Fibroblast of lung (primary cell): ENCODE results near the gene POLG. TPM values are rescaled to one million over a fixed set of nuclear protein-coding genes. Genes with fewer than 3 reads are reported as not detected.

Experiments
- DNase-seq, 2 donors: peaks; one replicate each; pipeline versions ENCODE4 v3.0.0 to v3.0.0-alpha.2; 2010; ENCODE audit warnings: low read depth in 2 of 2
- H2AFZ ChIP-seq: 2 replicates; pipeline ENCODE4 v1.5.1; 2012; ENCODE audit warnings: low read length, control low read depth, inconsistent platforms
- H3K27ac ChIP-seq: 2 replicates; pipeline ENCODE4 v1.5.1; 2011; ENCODE audit warnings: low read length, control low read depth; ENCODE audit not compliant: insufficient read depth
- H3K27me3 ChIP-seq: 2 replicates; pipeline ENCODE4 v1.5.1; 2011; ENCODE audit warnings: mild to moderate bottlenecking, low read length; ENCODE audit not compliant: control insufficient read depth, insufficient read depth
- H3K36me3 ChIP-seq: 2 replicates; pipeline ENCODE4 v1.5.1; 2011; ENCODE audit warnings: low read length; ENCODE audit not compliant: control insufficient read depth, insufficient read depth
- H3K4me1 ChIP-seq: 2 replicates; pipeline ENCODE4 v1.5.1; 2011; ENCODE audit warnings: low read length; ENCODE audit not compliant: control insufficient read depth, insufficient read depth; ENCODE audit errors: extremely low read depth
- H3K4me2 ChIP-seq: 2 replicates; pipeline ENCODE4 v1.5.1; 2011; ENCODE audit warnings: low read length, control low read depth; ENCODE audit not compliant: insufficient read depth; ENCODE audit errors: extremely low read depth
- H3K4me3 ChIP-seq, 4 experiments: fragments of 200-600 bp in 1 of 4; sonication (generic) in 1 of 4; replicated peaks in 1 of 4; 2 replicates each; pipeline ENCODE4 v1.5.1; 2011 to 2016; ENCODE audit warnings: low read length in 4 of 4, low read depth in 3 of 4, mild to moderate bottlenecking in 3 of 4, control low read depth in 2 of 4, inconsistent platforms in 1 of 4, mixed read lengths in 1 of 4; ENCODE audit not compliant: insufficient read depth in 1 of 4; ENCODE audit errors: control extremely low read depth in 1 of 4
- H3K79me2 ChIP-seq: 2 replicates; pipeline ENCODE4 v1.5.1; 2012; ENCODE audit warnings: mild to moderate bottlenecking, low read length, inconsistent platforms; ENCODE audit not compliant: control insufficient read depth, insufficient read depth
- H3K9ac ChIP-seq: 2 replicates; pipeline ENCODE4 v1.5.1; 2011; ENCODE audit warnings: mild to moderate bottlenecking, low read length, control low read depth; ENCODE audit not compliant: insufficient read depth
- H3K9me3 ChIP-seq: 2 replicates; pipeline ENCODE4 v1.5.1; 2012; ENCODE audit warnings: low read depth, low read length; ENCODE audit not compliant: control insufficient read depth, insufficient read depth
- H4K20me1 ChIP-seq: 2 replicates; pipeline ENCODE4 v1.5.1; 2011; ENCODE audit warnings: low read length; ENCODE audit not compliant: control insufficient read depth, insufficient read depth; ENCODE audit errors: extremely low read depth
- EZH2 ChIP-seq: IDR thresholded peaks from 2 replicates; pipeline ENCODE4 v1.5.1; 2012; ENCODE audit warnings: low read length, control low read depth, mild to moderate bottlenecking; ENCODE audit errors: missing control alignments
- polyA plus RNA-seq, 2 donors: library from polyadenylated mRNA; depleted of rRNA in 1 of 2; stranded (reverse) in 1 of 2; unstranded in 1 of 2; fragments of >200 nt; gene quantifications; 2 replicates each; pipeline ENCODE4 v1.2.1, GENCODE V29; 2011 to 2012; ENCODE audit warnings: missing spikeins in 1 of 2
- total RNA-seq: library from RNA; depleted of rRNA; stranded (reverse); fragments of >200 nt; gene quantifications from 2 replicates; pipeline ENCODE4 v1.2.1, GENCODE V29; 2014
- TF ChIP-seq, protein P1 (sequence below), 2 donors: IDR thresholded peaks in 1 of 2; conservative IDR thresholded peaks in 1 of 2; 1 replicate in 1 of 2; 2 replicates in 1 of 2; pipeline ENCODE4 v1.5.1; 2011 to 2012; ENCODE audit warnings: low read length in 2 of 2, control low read depth in 1 of 2, inconsistent platforms in 1 of 2, low read depth in 1 of 2, mild to moderate bottlenecking in 1 of 2

The POLG gene
- total and polyA plus RNA-seq, 2 donors (not counting 1 experiment from before 2014, with no cell fraction given): 20.4 to 61.3 TPM

DNA sequence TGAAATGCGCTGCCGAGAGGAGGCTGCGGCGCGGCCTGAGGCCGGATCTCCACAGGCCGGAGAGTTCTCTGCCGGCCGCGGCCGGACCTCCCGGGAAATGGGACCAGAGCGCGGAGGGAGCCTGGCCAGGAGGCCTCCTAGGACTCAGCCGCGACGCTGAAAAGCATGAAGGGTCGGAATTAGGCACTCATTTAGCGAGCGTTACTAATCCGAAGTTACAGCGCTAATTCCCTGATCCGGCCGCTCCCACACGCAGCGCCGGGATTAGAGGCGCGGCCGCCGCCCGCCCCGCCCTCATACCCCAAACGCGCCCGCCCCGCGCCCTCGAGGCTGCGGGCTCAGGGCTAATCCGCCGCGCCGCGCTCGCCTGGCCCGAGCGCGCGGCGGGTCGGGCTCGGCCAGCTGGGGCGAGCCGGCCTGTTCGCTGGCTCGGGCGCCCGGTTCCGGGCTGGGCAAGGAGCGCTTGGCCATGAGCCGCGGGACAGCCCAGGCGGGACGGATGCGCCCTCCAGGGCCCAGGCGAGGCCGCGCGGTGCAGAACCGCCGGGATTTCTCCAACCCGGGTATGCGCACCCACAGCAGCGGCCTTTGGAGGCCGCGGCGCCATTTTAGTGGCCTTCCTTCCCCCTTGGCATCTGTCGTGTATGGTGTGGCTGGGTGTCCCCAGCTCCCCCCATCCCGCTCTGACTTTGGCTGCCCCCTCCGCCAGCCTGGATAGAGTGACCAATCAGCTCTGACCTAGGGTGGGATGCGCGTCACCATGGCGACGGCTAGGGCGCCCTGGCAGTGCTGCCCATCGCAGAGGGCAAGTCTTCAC, 36.8 kb upstream of the POLG start:
- Histone ChIP-seq H4K20me1 (no peaks in the 10 kb centered on the region), H3K9ac (no peak overlapping the region), H3K27ac (no peak overlapping the region), H3K9me3 (no peaks in the 10 kb centered on the region), H3K4me1 (no peaks in the 10 kb centered on the region), H3K27me3 (peaks cover 86% of the 10 kb centered on the region), H2AFZ (no peak overlapping the region), H3K4me2 (peak overlapping the region; percentile 35), H3K79me2 (no peaks in the 10 kb centered on the region), H3K36me3 (no peaks in the 10 kb centered on the region), H3K4me3 (no peak overlapping the region)
- DNase-seq: no peak
- TF ChIP-seq, protein P1, sequence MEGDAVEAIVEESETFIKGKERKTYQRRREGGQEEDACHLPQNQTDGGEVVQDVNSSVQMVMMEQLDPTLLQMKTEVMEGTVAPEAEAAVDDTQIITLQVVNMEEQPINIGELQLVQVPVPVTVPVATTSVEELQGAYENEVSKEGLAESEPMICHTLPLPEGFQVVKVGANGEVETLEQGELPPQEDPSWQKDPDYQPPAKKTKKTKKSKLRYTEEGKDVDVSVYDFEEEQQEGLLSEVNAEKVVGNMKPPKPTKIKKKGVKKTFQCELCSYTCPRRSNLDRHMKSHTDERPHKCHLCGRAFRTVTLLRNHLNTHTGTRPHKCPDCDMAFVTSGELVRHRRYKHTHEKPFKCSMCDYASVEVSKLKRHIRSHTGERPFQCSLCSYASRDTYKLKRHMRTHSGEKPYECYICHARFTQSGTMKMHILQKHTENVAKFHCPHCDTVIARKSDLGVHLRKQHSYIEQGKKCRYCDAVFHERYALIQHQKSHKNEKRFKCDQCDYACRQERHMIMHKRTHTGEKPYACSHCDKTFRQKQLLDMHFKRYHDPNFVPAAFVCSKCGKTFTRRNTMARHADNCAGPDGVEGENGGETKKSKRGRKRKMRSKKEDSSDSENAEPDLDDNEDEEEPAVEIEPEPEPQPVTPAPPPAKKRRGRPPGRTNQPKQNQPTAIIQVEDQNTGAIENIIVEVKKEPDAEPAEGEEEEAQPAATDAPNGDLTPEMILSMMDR (conservative IDR thresholded peaks at IDR 0.05 in 1 of 2, IDR thresholded peaks at IDR 0.05 in 1 of 2; ENCODE audit: low read depth in 1 of 2, low read length in 2 of 2): no peak
- peak; percentile 7 for TF ChIP-seq EZH2

DNA sequence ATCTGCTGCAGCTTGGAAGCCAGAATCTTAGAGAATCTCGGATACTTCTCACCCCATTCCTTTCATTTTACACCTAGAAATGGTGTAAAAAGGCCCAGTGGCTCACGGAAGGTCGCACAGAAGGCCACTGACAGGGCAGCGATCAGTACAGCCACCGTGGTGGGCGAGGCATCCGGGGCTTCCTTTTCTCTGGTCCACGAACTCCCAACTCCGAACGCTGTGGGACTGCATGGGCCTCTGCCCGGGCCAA, 36.3 kb upstream of the POLG start:
- peak overlapping the region; percentile 35 for H3K4me2 ChIP-seq
- TF ChIP-seq EZH2: peak; percentile 29
- TF ChIP-seq, protein P1 (conservative IDR thresholded peaks at IDR 0.05 in 1 of 2, IDR thresholded peaks at IDR 0.05 in 1 of 2; ENCODE audit: low read depth in 1 of 2, low read length in 2 of 2): no peak
- no peak overlapping the region for H2AFZ ChIP-seq
- no peak overlapping the region for H3K4me3 ChIP-seq
- no peak overlapping the region for H3K9ac ChIP-seq
- H3K79me2 ChIP-seq: no peaks in the 10 kb centered on the region
- no peaks in the 10 kb centered on the region for H4K20me1 ChIP-seq
- no peaks in the 10 kb centered on the region for H3K4me1 ChIP-seq
- no peak for DNase-seq
- H3K9me3 ChIP-seq: no peaks in the 10 kb centered on the region
- no peaks in the 10 kb centered on the region for H3K36me3 ChIP-seq
- no peak overlapping the region for H3K27ac ChIP-seq
- peaks cover 91% of the 10 kb centered on the region for H3K27me3 ChIP-seq

DNA sequence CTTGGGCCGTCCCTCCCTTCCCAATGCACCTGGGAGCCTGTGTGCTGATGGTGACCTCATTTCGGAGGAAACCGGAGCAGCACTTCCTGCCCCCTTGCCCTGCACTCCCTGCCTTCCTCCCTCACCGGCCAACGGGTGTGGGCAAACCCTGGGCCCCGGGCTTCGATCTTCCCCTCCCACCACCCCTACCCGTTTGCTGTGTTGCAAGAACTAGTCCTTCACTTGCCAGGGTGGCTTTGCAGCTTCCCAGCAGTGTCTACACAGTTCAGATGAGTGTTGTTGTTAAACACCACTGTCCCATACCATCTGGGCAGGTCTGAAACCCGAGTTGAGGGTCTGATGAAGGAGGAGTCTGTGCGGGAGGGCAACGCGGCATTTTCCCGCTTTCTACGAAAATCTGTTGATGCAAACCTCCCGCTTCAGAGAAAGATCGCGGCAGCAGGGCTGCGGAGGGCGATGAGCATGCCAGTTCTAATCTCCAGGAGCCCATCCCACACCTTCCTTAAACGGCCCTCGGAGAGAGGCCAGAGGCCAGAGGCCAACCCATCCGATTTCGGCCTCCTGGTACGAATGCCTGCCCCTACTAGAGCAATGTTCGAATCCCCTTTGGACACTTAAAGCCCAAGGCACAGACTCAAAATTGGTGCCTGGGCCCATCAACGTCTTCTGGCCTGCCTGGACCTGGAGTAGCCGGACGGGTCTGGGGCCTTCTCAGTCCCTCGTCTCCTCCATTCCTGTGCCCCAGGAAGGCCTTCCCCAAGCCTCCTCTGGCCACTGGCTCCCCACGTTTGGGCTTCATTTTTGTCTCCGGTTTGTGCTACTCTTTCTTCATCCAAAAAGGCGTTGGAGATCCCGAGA, 35.7 kb upstream of the POLG start:
- DNase-seq: no peak

More for the DNA sequence above, 35.7 kb upstream of the POLG start:
- Histone ChIP-seq H3K9me3 (no peaks in the 10 kb centered on the region), H3K4me2 (no peak overlapping the region), H3K27ac (no peak overlapping the region), H3K4me3 (no peak overlapping the region), H3K4me1 (no peaks in the 10 kb centered on the region), H4K20me1 (no peaks in the 10 kb centered on the region), H3K9ac (no peak overlapping the region), H3K36me3 (no peaks in the 10 kb centered on the region), H2AFZ (no peak overlapping the region), H3K79me2 (no peaks in the 10 kb centered on the region), H3K27me3 (peaks cover 91% of the 10 kb centered on the region)
- peak; percentile 53 for TF ChIP-seq EZH2
- TF ChIP-seq, protein P1 (conservative IDR thresholded peaks at IDR 0.05 in 1 of 2, IDR thresholded peaks at IDR 0.05 in 1 of 2; ENCODE audit: low read depth in 1 of 2, low read length in 2 of 2): no peak
